Measurements from ENCODE around the gene UBXN11.

DNA sequence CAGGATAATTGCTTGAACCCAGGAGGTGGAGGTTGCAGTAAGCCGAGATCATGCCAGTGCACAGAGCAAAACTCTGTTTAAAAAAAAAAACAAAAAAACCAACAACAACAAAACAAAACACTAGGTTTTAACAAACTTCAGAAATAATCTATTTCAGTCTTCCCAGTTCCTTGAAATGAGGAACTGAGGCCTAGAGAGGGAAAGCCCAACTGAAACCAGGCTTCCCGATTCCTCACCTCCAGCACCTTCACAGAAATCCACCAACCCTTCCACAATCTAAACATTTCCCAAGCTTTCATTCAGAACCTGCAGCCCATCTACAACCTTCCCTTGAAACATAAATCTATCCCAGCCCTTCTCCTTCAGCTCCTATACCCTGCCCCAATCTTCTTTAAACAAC lies 10.7 kb upstream of the UBXN11 start:
- TF ChIP-seq YY1 (IDR thresholded peaks at IDR 0.05; ENCODE audit: insufficient read depth, insufficient read length), result no peak
- TF ChIP-seq SUZ12 (IDR thresholded peaks at IDR 0.05; ENCODE audit: extremely low read depth, insufficient read depth, insufficient read length), result no peak
- TF ChIP-seq ZNF274 (IDR thresholded peaks at IDR 0.05; ENCODE audit: low read depth, low read length), result no peak
